NT2/D1 (cell line): Measurements from ENCODE around the gene HELLS.
"Not testable (repeated sequence)": the region's sequence is repeated elsewhere in the genome, so short reads cannot be mapped to it uniquely, and the experiment has no call there.

ENCODE experiments used
- DNase-seq: peaks from one replicate; pipeline ENCODE4 v3.0.0-alpha.2; 2011; ENCODE audit warnings: low read depth, low spot score
- H3K27me3 ChIP-seq: 2 replicates; pipeline ENCODE4 v1.6.0; 2011; ENCODE audit warnings: mild to moderate bottlenecking; ENCODE audit not compliant: insufficient read length, insufficient read depth
- H3K36me3 ChIP-seq: 2 replicates; pipeline ENCODE4 v1.6.1; 2011; ENCODE audit warnings: mild to moderate bottlenecking, low read length, mixed read lengths; ENCODE audit not compliant: insufficient read depth, insufficient read length
- H3K4me1 ChIP-seq: 2 replicates; pipeline ENCODE4 v1.5.1; 2011; ENCODE audit not compliant: insufficient read depth, insufficient read length
- H3K4me3 ChIP-seq: 2 replicates; pipeline ENCODE4 v1.5.1; 2011; ENCODE audit warnings: low read depth; ENCODE audit not compliant: insufficient read length
- H3K9ac ChIP-seq: 2 replicates; pipeline ENCODE4 v1.6.0; 2011; ENCODE audit warnings: low read depth; ENCODE audit not compliant: insufficient read length
- H3K9me3 ChIP-seq: 2 replicates; pipeline ENCODE4 v1.5.1; 2011; ENCODE audit warnings: mild to moderate bottlenecking, low read length; ENCODE audit not compliant: insufficient read depth
- SUZ12 ChIP-seq: IDR thresholded peaks from 2 replicates; pipeline ENCODE4 v1.6.1; 2011; ENCODE audit not compliant: insufficient read length, insufficient read depth; ENCODE audit errors: extremely low read depth
- YY1 ChIP-seq: IDR thresholded peaks from 2 replicates; pipeline ENCODE4 v1.6.1; 2011; ENCODE audit not compliant: insufficient read length, insufficient read depth
- ZNF274 ChIP-seq: IDR thresholded peaks from 2 replicates; pipeline ENCODE4 v1.6.1; 2011; ENCODE audit warnings: mild to moderate bottlenecking, low read depth, low read length

The HELLS gene

GRCh38 chr10:94631077-94631875 lies 85.7 kb downstream of the HELLS start:
- no peak for TF ChIP-seq YY1
- no peak for TF ChIP-seq ZNF274
- no peak for TF ChIP-seq SUZ12
- H3K4me3 ChIP-seq = no peak overlapping the region
- no peaks in the 10 kb centered on the region for H3K36me3 ChIP-seq
- H3K27me3 ChIP-seq = no peaks in the 10 kb centered on the region
- H3K4me1 ChIP-seq = no peaks in the 10 kb centered on the region
- H3K9me3 ChIP-seq = peaks cover 11% of the 10 kb centered on the region
- no peak for DNase-seq
- H3K9ac ChIP-seq = no peak overlapping the region

- Histone ChIP-seq H3K9me3 (peaks cover 13% of the 10 kb centered on the region), H3K27me3 (no peaks in the 10 kb centered on the region), H3K4me3 (no peak overlapping the region), H3K36me3 (no peaks in the 10 kb centered on the region), H3K9ac (no peak overlapping the region), H3K4me1 (no peaks in the 10 kb centered on the region)
- no peak for DNase-seq
- no peak for TF ChIP-seq YY1
- TF ChIP-seq ZNF274 = no peak
- no peak for TF ChIP-seq SUZ12
Measured at GRCh38 chr10:94632954-94633353, 87.4 kb downstream of the HELLS start.

GRCh38 chr10:94638097-94638496 lies 92.5 kb downstream of the HELLS start:
- H3K9me3 ChIP-seq = peaks cover 17% of the 10 kb centered on the region
- not testable (repeated sequence) for H3K36me3 ChIP-seq, H3K4me1 ChIP-seq, DNase-seq, H3K27me3 ChIP-seq, H3K9ac ChIP-seq, H3K4me3 ChIP-seq

GRCh38 chr10:94639902-94640301 lies 94.3 kb downstream of the HELLS start:
- H3K27me3 ChIP-seq = no peaks in the 10 kb centered on the region
- peaks cover 11% of the 10 kb centered on the region; the same call in 1 of the 2 replicates for H3K9me3 ChIP-seq
- no peak for DNase-seq
- H3K4me1 ChIP-seq = no peaks in the 10 kb centered on the region
- no peak overlapping the region for H3K9ac ChIP-seq
- TF ChIP-seq YY1 (no peak), ZNF274 (no peak)
- H3K36me3 ChIP-seq = no peaks in the 10 kb centered on the region
- no peak overlapping the region for H3K4me3 ChIP-seq

GRCh38 chr10:94640562-94640961 lies 95.0 kb downstream of the HELLS start:
- H3K4me3 ChIP-seq = no peak overlapping the region
- TF ChIP-seq YY1 = no peak
- no peak for TF ChIP-seq ZNF274
- TF ChIP-seq SUZ12 = no peak
- no peaks in the 10 kb centered on the region for H3K27me3 ChIP-seq

GRCh38 chr10:94641480-94641879 lies 95.9 kb downstream of the HELLS start:
- TF ChIP-seq YY1 (no peak), ZNF274 (no peak), SUZ12 (no peak)
- no peaks in the 10 kb centered on the region for H3K36me3 ChIP-seq

More at GRCh38 chr10:94640562-94640961, 95.0 kb downstream of the HELLS start:
- no peaks in the 10 kb centered on the region for H3K4me1 ChIP-seq
- DNase-seq = no peak
- no peak overlapping the region for H3K9ac ChIP-seq
- H3K36me3 ChIP-seq = no peaks in the 10 kb centered on the region
- peaks cover 11% of the 10 kb centered on the region; the same call in 1 of the 2 replicates for H3K9me3 ChIP-seq

GRCh38 chr10:94644352-94644751 lies 98.8 kb downstream of the HELLS start:
- Histone ChIP-seq H3K9me3 (no peaks in the 10 kb centered on the region; the same call in 1 of the 2 replicates), H3K4me3 (no peak overlapping the region), H3K36me3 (no peaks in the 10 kb centered on the region), H3K9ac (no peak overlapping the region), H3K27me3 (no peaks in the 10 kb centered on the region), H3K4me1 (no peaks in the 10 kb centered on the region)
- TF ChIP-seq YY1 (no peak), SUZ12 (no peak), ZNF274 (no peak)
- no peak for DNase-seq

More at GRCh38 chr10:94641480-94641879, 95.9 kb downstream of the HELLS start:
- Histone ChIP-seq H3K27me3 (no peaks in the 10 kb centered on the region), H3K9me3 (peaks cover 11% of the 10 kb centered on the region; the same call in 1 of the 2 replicates), H3K4me3 (no peak overlapping the region), H3K9ac (no peak overlapping the region), H3K4me1 (no peaks in the 10 kb centered on the region)
- no peak for DNase-seq
